HG02610 (cell line): ENCODE measurements around the gene CD2BP2.
A peak's percentile ranks its signal among the peaks of the same experiment; 100 is the strongest.

Experiments used
- ATAC-seq: cut with Tn5 transposase; IDR thresholded peaks from one replicate; pipeline ENCODE4 v1.9.1; 2021; ENCODE audit warnings: mild to moderate bottlenecking, moderate library complexity; ENCODE audit not compliant: unreplicated experiment

CD2BP2 gene

GRCh38 chr16:30379158-30379783 is 24.2 kb upstream of the CD2BP2 start:
- no peak for ATAC-seq

- ATAC-seq, result peak; percentile 87
Observed at GRCh38 chr16:30378236-30379157, 23.4 kb upstream of the CD2BP2 start.

GRCh38 chr16:30377812-30378235 is 22.7 kb upstream of the CD2BP2 start:
- ATAC-seq, result peak; percentile 32

- ATAC-seq, result no peak
Observed at GRCh38 chr16:30377050-30377811, 22.1 kb upstream of the CD2BP2 start.

GRCh38 chr16:30376461-30376902 is 21.4 kb upstream of the CD2BP2 start:
- ATAC-seq, result no peak

- ATAC-seq, result no peak
Observed at GRCh38 chr16:30375864-30376263, 20.8 kb upstream of the CD2BP2 start.

GRCh38 chr16:30374538-30374937 is 19.4 kb upstream of the CD2BP2 start, which contains the start of gene MYL11:
MYL11 (plus strand) TSS chr16:30374802; CDS start chr16:30374858, 56 bp downstream.
- ATAC-seq, result no peak

- ATAC-seq, result no peak
Observed at GRCh38 chr16:30372725-30373124, 17.6 kb upstream of the CD2BP2 start.

GRCh38 chr16:30372038-30372712 is 17.1 kb upstream of the CD2BP2 start:
- ATAC-seq, result no peak

- no peak for ATAC-seq
Observed at GRCh38 chr16:30371248-30371816, 16.2 kb upstream of the CD2BP2 start.

- peak; percentile 78 for ATAC-seq
Observed at GRCh38 chr16:30370456-30371247, 15.5 kb upstream of the CD2BP2 start, which contains the start of gene TBC1D10B. TBC1D10B (minus strand) TSS chr16:30370494; CDS start chr16:30370183, 311 bp downstream.

GRCh38 chr16:30369938-30370455 is 14.9 kb upstream of the CD2BP2 start:
- ATAC-seq, result peak; percentile 7

GRCh38 chr16:30369091-30369937 is 14.2 kb upstream of the CD2BP2 start:
- ATAC-seq, result no peak

GRCh38 chr16:30368792-30369090 is 13.6 kb upstream of the CD2BP2 start:
- no peak for ATAC-seq

GRCh38 chr16:30368122-30368791 is 13.1 kb upstream of the CD2BP2 start:
- ATAC-seq, result no peak

GRCh38 chr16:30367349-30368009 is 12.4 kb upstream of the CD2BP2 start:
- no peak for ATAC-seq

- ATAC-seq, result no peak
Observed at GRCh38 chr16:30366511-30366910, 11.4 kb upstream of the CD2BP2 start.
